PC-9 (cell line): ENCODE measurements around the gene MUS81. TPM values are rescaled to one million over a fixed set of nuclear protein-coding genes. Genes with fewer than 3 reads are reported as not detected.
A peak's percentile ranks its signal among the peaks of the same experiment; 100 is the strongest.

ENCODE experiments used
- BruUV-seq: library from RNA; stranded (reverse); fragments of 400-500 nt; replicated peaks from 2 replicates; lab custom pipeline; 2021; lab: Mats Ljungman, UMichigan
- CTCF ChIA-PET: fragments of 300-600 bp; sonication (Branson Sonifier 250); formaldehyde crosslinking; loops from one replicate; lab custom pipeline; 2022; ENCODE audit warnings: antibody characterized with exemption; lab: Charles Lee
- POLR2A ChIA-PET: fragments of 300-600 bp; sonication (Branson Sonifier 250); formaldehyde crosslinking; loops from one replicate; lab custom pipeline; 2022; ENCODE audit warnings: antibody characterized with exemption; ENCODE audit not compliant: unreplicated experiment; lab: Charles Lee
- DNase-seq, 2 experiments: peaks; one replicate each; pipeline versions ENCODE4 v3.0.0 to v3.0.0-alpha.2; 2015 to 2022; ENCODE audit warnings: mixed read lengths in 1 of 2
- H2AFZ ChIP-seq: fragments of 200-600 bp; sonication (generic); 2 replicates; pipeline ENCODE4 v1.8.1; 2017; ENCODE audit warnings: antibody characterized with exemption
- H3F3A ChIP-seq: fragments of 200-600 bp; sonication (generic); 2 replicates; pipeline ENCODE4 v1.8.1; 2017; ENCODE audit warnings: antibody characterized with exemption, mild to moderate bottlenecking, low read depth; ENCODE audit not compliant: insufficient read depth
- H3K27ac ChIP-seq: fragments of 200-600 bp; sonication (generic); 2 replicates; pipeline ENCODE4 v1.6.1; 2016; ENCODE audit warnings: mixed run types
- H3K27me3 ChIP-seq: fragments of 200-600 bp; sonication (generic); 2 replicates; pipeline ENCODE4 v1.6.1; 2016; ENCODE audit warnings: low read depth, mixed run types; ENCODE audit not compliant: insufficient read depth
- H3K36me3 ChIP-seq: fragments of 200-600 bp; sonication (generic); 2 replicates; pipeline ENCODE4 v1.6.1; 2016; ENCODE audit warnings: low read depth, mixed run types
- H3K4me1 ChIP-seq: fragments of 200-600 bp; sonication (generic); replicated peaks from 2 replicates; pipeline ENCODE4 v1.6.1; 2016; ENCODE audit warnings: mixed run types; ENCODE audit not compliant: insufficient read depth
- H3K4me2 ChIP-seq: fragments of 200-600 bp; sonication (generic); 2 replicates; pipeline ENCODE4 v1.6.1; 2017; ENCODE audit warnings: mixed run types
- H3K4me3 ChIP-seq: fragments of 200-600 bp; sonication (generic); 2 replicates; pipeline ENCODE4 v1.6.1; 2016; ENCODE audit warnings: mixed run types
- H3K79me2 ChIP-seq: fragments of 200-600 bp; sonication (generic); 2 replicates; pipeline ENCODE4 v1.6.1; 2017; ENCODE audit warnings: low read depth, mixed run types
- H3K9me2 ChIP-seq: fragments of 200-600 bp; sonication (generic); 2 replicates; pipeline ENCODE4 v1.8.1; 2017; ENCODE audit warnings: mild to moderate bottlenecking; ENCODE audit not compliant: insufficient read depth
- H3K9me3 ChIP-seq: fragments of 200-600 bp; sonication (generic); 2 replicates; pipeline ENCODE4 v1.8.1; 2016; ENCODE audit warnings: low read depth; ENCODE audit not compliant: insufficient read depth
- H4K20me1 ChIP-seq: fragments of 200-600 bp; sonication (generic); 2 replicates; pipeline ENCODE4 v1.8.1; 2017; ENCODE audit not compliant: insufficient read depth
- CTCF ChIP-seq: fragments of 200-600 bp; sonication (generic); conservative IDR thresholded peaks from 2 replicates; pipeline ENCODE4 v1.6.1; 2017; ENCODE audit warnings: mixed run types, antibody characterized with exemption, mild to moderate bottlenecking, moderate library complexity
- EZH2 ChIP-seq: fragments of 200-600 bp; sonication (generic); IDR thresholded peaks from 2 replicates; pipeline ENCODE4 v1.8.0; 2017; ENCODE audit warnings: antibody characterized with exemption, low read depth
- intact Hi-C: fragments of 100-400 bp; cut with micrococcal nuclease; formaldehyde crosslinking; loops from one replicate; pipeline ENCODE4 v1.10.0; 2022; ENCODE audit not compliant: unreplicated experiment
- total RNA-seq: library from RNA; stranded (reverse); gene quantifications from 2 replicates; pipeline ENCODE4 v1.2.3, GENCODE V29; 2021

Gene MUS81
- total RNA-seq, 1 experiment from 2014 or later = 62.7 TPM

GRCh38 chr11:65817312-65817834 is 42.9 kb upstream of the MUS81 start:
- intact Hi-C loops = loop anchor here (1.0 to 5.0 kb wide), 3 partner anchors 37 to 180 kb away; partner anchors contain the start of genes AP5B1 and SIPA1
- no peaks in the 10 kb centered on the region for H3K27me3 ChIP-seq
- no peaks in the 10 kb centered on the region for H3K9me3 ChIP-seq
- H3K36me3 ChIP-seq = no peaks in the 10 kb centered on the region
- H3F3A ChIP-seq = peaks cover 7% of the 10 kb centered on the region
- peak overlapping the region; percentile 55 for H3K27ac ChIP-seq
- peak overlapping the region; percentile 70 for H3K4me3 ChIP-seq
- H3K79me2 ChIP-seq = no peaks in the 10 kb centered on the region
- no peaks in the 10 kb centered on the region for H4K20me1 ChIP-seq
- BruUV-seq = TSS peak; percentile 60
- no peak for DNase-seq
- H3K9me2 ChIP-seq = no peaks in the 10 kb centered on the region
- no peak for TF ChIP-seq EZH2
- no peak for TF ChIP-seq CTCF
- ChIA-PET CTCF (interaction anchor here (1.6 to 2.7 kb wide), 2 partner anchors 38 to 105 kb away, joined by 10 to 16 read pairs; partner anchors contain the start of gene KAT5), POLR2A (interaction anchor here (0.6 to 0.7 kb wide), 2 partner anchors 105 to 154 kb away, joined by 6 to 10 read pairs; no protein-coding TSS in a partner anchor)
- H3K4me2 ChIP-seq = peak overlapping the region; percentile 83
- H3K4me1 ChIP-seq = peaks cover 8% of the 10 kb centered on the region; the same call in 1 of the 2 replicates
- H2AFZ ChIP-seq = peak overlapping the region; percentile 84

- no TSS peak for BruUV-seq
- H3K4me3 ChIP-seq = peak overlapping the region; percentile 70
- no peaks in the 10 kb centered on the region for H3K79me2 ChIP-seq
- H3K27me3 ChIP-seq = no peaks in the 10 kb centered on the region
- no peaks in the 10 kb centered on the region for H3K9me3 ChIP-seq
- POLR2A ChIA-PET = interaction anchor here (0.6 to 0.7 kb wide), 4 partner anchors 40 to 154 kb away, joined by 3 to 10 read pairs (median 8); no protein-coding TSS in a partner anchor
- CTCF ChIA-PET = interaction anchor here (1.6 to 2.7 kb wide), 2 partner anchors 39 to 106 kb away, joined by 10 to 16 read pairs; partner anchors contain the start of gene KAT5
- H3F3A ChIP-seq = peaks cover 7% of the 10 kb centered on the region
- H2AFZ ChIP-seq = peak overlapping the region; percentile 84
- H3K27ac ChIP-seq = peak overlapping the region; percentile 55
- H3K4me1 ChIP-seq = peaks cover 8% of the 10 kb centered on the region; the same call in 1 of the 2 replicates
- H4K20me1 ChIP-seq = no peaks in the 10 kb centered on the region
- H3K36me3 ChIP-seq = no peaks in the 10 kb centered on the region
- intact Hi-C loops = loop anchor here (1.0 to 5.0 kb wide), 5 partner anchors 38 to 181 kb away; partner anchors contain the start of genes AP5B1 and SIPA1
- H3K9me2 ChIP-seq = no peaks in the 10 kb centered on the region
- no peak for TF ChIP-seq EZH2
- TF ChIP-seq CTCF = peak; percentile 96
- peak overlapping the region; percentile 83 for H3K4me2 ChIP-seq
- DNase-seq = peak; percentile 71 to 95
Measured at GRCh38 chr11:65817835-65818680, 42.2 kb upstream of the MUS81 start.

GRCh38 chr11:65821107-65821506 is 39.1 kb upstream of the MUS81 start:
- Histone ChIP-seq H3F3A (peaks cover 7% of the 10 kb centered on the region), H3K4me2 (no peak overlapping the region), H2AFZ (no peak overlapping the region), H4K20me1 (no peaks in the 10 kb centered on the region), H3K27me3 (no peaks in the 10 kb centered on the region), H3K27ac (no peak overlapping the region), H3K4me3 (no peak overlapping the region), H3K79me2 (no peaks in the 10 kb centered on the region), H3K9me2 (no peaks in the 10 kb centered on the region), H3K9me3 (no peaks in the 10 kb centered on the region), H3K4me1 (peaks cover 8% of the 10 kb centered on the region; the same call in 1 of the 2 replicates), H3K36me3 (no peaks in the 10 kb centered on the region)
- TF ChIP-seq CTCF = no peak
- TF ChIP-seq EZH2 = no peak
- DNase-seq = no peak
- BruUV-seq = no TSS peak
- intact Hi-C loops = no loop called here
- ChIA-PET CTCF (no interaction called here), POLR2A (no interaction called here)
